ENCODE measurements around the gene TBK1.
"Not testable (repeated sequence)": the region's sequence is repeated elsewhere in the genome, so short reads cannot be mapped to it uniquely, and the experiment has no call there.

The TBK1 gene

DNA sequence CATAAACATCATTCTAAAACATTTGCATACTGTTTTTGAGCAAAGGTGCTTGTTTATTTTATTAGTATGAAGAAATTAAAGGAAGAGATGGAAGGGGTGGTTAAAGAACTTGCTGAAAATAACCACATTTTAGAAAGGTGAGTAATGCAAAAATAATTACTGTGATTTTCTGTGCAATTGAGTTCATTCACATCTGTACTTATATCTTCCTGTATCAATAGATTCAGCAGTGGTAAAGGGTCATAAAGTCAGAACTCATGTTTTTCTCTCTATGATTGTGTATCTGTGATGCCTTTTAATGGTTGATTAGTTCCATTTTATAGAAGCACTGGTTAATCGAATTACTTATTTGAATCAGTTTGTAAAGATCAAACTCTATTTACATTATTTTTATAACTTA lies 46.0 kb downstream of the TBK1 start:
- DNase-seq = no peak

DNA sequence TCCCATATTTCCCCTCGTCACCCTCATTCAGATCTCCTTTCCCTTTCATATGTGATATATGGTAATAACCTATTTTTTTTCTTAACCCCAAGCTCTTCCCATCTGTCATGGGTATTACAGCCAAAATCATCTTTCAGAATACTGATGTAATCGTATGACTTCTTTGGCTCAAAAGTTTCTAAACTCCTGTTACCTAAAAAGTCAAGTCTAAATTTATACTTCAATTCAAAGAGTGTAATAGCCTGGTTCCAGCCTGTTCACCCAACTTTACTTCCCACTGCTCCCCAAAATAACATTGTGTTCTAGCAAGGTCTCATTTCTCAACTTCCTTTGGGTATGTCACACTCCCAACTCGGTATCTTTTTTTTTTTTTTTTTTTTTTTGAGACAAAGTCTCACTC lies 48.5 kb downstream of the TBK1 start:
- DNase-seq = no peak

DNA sequence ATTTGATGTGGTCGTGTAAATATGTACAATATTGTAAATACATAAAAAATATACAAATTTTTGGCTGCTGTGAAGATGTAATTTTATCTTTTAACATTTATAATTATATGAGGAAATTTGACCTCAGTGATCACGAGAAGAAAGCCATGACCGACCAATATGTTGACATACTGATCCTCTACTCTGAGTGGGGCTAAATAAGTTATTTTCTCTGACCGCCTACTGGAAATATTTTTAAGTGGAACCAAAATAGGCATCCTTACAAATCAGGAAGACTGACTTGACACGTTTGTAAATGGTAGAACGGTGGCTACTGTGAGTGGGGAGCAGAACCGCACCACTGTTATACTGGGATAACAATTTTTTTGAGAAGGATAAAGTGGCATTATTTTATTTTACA lies 49.6 kb downstream of the TBK1 start:
- DNase-seq = no peak

DNA sequence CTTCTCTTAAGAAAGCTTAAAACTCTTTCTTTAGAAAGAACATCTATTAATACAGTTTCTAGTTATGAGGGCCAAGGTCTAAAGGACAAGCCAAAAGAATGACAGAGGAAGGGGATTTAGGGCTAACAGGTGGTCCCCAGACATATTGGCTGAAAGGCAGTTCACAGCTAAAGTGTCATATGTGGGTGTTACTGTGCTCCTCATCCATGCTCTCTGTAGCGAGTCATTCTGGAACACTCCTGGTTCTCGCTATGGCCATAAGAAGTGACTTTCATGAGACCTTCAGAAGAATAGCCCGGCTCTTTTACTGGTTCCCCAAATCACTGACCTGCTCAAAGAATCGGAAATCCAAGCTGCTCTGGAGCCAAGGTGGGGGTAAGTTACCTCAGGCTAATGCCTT lies 55.0 kb downstream of the TBK1 start:
- no peak for DNase-seq

DNA sequence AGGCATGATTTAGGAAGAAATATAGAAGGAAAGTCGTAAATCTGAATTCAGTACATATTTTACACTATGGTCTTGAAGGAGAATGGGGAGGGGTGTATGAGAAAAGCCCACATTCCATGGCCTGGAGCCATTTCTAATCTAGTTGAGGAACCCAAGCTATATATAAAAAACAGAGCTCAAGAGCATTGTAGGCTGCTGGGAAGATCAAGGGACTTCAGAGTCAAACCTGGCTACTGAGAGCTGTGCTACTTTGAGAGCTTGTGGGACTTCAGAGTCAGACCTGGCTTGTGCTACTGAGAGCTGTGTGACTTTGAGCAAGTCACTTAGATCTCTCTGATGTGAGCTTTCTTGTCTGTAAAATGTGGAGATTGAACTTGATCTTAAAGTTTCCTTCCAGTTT lies 58.7 kb downstream of the TBK1 start:
- no peak for DNase-seq

DNA sequence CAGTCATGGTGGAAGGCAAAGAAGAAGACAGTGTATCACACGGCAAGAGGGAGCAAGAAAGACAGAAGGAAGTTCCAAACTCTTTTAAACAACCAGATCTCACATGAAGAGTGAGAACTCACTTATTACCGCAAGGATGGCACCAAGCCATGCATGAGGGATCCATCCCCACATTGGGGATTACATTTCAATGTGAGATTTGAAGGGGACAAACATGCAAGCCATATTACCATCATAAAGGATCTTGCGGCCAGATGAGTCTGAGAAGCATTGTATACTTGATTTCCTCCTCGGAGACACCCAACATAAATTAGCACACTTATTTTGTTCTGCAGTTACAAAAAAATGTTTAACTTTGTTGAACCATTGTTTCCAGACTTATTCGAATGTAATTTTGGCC lies 66.5 kb downstream of the TBK1 start:
- no peak for DNase-seq

DNA sequence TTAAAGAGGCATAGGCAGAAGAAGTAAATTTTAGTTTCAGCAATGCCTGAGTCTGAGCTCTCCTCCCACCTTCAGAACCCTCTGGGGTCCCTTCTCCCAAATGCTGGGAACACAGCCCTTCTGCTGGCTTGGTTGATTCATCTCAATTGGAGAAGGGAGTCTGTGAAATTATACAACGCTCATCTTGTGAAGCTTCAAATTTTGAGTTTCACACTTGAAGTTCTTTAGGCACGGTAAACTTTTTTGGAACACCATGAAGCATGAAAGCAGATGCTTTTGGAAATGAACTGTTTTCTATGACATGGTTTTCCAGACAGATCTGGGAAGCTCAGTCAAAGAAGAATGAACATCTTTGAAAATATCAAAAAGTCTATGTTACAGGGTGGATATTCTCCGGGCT lies 69.9 kb downstream of the TBK1 start:
- no peak for DNase-seq

DNA sequence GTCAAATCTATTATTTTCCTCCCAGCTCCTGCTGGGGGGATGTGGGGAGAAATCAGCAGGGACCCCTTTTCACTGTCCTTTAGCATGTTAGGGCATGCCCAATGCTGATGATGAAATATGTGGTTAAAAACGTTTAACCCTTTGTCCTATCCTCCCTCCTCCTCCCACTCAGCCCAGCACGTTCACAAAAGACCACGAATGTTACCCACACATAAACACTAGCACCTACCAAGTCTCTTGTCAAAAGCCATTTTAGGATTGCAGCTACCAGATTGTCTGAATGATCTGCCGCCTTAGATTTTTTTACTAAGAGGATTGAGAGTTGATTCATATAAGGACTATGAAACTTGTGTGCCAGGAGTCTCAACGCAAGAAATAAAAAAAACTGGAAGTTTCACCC lies 70.4 kb downstream of the TBK1 start:
- DNase-seq = peak; percentile 26

DNA sequence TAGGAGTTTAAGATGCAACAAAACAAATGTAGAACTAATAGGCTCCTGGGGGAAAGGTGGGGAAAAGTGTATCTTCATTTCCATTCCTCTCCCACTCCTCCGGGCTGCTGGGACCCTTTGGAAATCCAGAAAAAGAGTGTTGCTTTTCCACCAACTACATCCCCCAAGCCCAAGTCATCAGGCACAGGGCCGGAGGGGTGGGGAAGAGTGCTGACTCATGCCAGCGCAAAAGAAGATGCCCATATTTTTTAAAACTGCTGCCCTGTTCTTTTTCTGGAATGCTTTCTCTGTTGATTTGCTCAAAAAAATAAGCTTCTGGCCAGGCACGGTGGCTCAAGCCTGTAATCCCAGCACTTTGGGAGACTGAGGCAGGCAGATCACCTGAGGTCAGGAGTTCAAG lies 70.9 kb downstream of the TBK1 start:
- no peak for DNase-seq

DNA sequence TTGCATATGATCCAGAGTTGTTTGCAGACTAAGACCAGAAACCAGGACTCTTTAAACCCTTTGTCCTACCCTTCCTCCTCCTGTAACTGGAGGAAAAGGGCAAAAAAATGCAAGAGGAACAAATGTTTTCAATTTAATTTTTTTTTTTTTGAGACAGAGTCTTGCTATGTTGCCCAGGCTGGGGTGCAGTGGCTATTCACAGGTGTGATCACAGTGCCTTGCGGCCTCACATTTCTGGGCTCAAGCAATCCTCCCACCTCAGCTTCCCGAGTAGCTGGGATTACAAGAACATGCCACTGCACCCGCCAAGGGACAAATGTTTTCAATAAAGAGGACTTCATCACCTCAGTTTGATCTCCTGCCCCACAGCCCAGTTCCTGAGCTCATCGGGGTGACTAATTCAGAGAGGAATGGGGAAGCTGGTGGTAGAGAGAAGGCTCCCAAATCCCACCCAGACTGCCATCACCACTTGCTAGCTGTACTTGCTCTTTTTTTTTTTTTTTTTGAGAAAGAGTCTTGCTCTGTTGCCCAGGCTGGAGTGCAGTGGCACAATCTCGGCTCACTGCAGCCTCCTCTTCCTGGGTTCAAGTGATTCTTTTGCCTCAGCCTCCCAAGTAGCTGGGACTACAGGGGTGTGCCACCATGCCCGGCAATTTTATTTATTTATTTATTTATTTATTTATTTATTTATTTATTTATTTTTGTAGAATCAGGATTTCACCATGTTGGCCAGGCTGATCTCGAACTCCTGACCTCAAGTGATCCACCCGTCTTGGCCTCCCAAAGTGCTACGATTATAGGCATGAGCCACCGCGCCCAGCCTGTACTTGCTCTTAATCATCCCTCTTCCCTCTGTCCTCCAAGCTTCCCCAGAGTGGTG lies 71.9 kb downstream of the TBK1 start:
- not testable (repeated sequence) for DNase-seq

DNA sequence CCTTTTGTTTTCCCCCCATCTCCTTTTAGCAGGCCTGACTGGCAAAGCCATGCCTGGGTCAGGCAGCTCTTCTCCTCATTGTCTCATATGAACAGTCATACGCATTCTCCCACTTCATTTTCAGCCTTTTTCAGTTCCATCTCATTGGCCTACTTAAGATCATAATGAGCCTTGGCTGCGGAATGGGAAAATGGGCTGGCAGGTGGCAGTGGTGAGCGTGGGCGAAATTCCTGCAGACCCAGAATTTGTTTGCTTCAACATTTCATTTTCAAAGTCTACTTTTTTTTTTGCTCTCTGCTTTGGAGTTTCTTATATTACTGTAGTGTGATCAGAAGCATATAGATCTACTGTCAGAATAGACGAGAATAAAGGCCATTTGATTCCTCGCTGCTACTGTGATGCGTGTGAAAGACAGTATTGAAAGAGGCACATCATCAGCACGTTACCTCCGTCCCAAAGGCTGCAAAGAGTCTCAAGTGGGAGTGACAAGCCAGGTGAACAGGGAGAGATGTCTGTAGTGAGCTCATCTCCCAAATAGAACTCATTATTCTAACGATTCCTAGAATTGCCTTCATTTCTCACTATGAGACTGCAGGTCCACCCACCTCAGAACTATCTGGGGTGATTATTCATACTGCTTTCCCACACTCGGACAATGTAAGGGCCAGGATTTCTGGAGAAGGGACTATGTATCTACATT lies 73.7 kb downstream of the TBK1 start:
- DNase-seq = no peak

DNA sequence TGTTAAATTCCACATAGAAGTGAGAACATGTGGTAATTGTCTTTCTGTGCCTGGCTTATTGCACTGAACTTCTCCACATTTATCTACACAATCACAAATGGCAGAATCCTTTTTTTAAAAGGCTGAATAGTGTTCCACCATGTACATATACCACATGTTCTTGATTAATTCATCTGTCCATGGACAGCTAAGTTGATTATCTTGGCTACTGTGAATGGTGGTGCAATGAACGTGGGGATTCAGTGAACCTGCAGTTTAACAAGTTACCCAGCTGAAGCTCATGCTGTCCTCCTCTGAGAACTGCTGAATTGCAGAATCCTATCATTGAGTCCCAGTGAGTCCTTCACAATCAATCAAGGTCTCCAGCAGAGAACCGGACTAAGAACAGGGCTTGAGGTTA lies 74.9 kb downstream of the TBK1 start:
- DNase-seq = no peak

DNA sequence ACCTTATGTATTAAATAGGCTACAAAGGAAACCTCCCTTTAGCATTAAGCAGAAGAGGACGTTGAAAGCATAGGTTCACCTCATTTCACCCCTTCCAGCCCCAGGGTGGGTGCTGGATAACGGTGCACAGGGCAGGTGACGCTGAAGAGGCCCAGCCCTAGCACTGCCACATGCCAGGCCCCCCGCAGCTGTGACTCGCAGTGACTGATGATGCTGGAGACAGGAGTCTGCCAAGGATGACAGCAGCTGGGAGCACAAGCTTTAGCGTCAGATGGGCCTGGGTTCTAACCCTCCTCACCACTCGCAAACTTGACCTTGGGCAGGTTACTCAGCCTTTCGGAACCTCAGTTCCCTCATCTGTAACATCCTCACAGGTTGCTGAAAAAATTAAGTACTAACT lies 76.7 kb downstream of the TBK1 start:
- DNase-seq = peak; percentile 6

DNA sequence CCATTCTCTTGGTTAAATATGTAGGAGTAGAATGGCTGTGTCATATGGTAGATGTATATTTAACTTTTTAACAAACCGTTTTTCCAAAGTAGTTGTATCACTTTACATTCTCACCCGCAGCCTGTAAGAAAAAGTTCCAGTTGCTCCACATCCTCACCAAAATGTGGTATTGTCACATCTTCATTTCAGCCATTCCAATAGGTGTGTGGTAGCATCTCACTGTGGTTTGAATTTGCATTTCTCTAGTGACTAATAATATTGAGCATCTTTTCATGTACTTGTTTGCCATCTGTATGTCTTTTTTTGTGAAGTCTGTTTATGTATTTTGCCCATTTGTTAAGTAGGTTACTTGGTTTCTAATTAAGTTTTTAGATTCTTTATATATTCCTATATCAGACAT lies 78.6 kb downstream of the TBK1 start:
- no peak for DNase-seq

DNA sequence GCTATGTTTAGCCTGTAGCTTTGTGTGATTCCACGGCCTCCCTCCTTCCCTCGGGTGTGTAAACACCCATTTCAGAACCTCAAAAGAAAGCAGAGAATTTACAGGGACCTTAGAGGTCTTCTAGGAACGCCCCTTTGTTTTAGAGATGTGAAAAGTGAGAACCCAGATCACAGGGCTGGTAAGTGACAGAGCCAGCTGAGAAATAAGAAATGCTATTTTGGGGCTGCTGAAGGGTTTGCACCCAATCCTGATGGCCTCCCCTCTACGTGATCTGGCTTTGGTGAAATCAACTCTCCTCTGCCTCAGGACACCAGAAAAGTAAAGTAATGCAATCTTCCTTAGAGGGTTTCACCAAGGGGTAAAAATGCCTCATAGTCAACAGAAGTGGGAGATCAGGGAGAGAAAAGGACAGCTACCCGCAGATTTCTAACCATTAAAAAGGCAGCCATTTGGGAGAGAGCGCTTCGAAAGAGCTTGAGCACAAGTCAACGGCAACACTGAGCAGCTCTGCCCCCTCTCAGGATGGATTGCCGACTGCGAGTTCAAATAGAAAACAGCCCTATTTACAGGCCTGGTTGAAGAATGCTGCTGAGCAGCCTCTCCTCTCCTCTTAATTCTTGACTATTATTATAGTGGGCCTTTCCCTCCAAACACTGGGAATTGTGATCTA lies 79.9 kb downstream of the TBK1 start:
- no peak for DNase-seq

DNA sequence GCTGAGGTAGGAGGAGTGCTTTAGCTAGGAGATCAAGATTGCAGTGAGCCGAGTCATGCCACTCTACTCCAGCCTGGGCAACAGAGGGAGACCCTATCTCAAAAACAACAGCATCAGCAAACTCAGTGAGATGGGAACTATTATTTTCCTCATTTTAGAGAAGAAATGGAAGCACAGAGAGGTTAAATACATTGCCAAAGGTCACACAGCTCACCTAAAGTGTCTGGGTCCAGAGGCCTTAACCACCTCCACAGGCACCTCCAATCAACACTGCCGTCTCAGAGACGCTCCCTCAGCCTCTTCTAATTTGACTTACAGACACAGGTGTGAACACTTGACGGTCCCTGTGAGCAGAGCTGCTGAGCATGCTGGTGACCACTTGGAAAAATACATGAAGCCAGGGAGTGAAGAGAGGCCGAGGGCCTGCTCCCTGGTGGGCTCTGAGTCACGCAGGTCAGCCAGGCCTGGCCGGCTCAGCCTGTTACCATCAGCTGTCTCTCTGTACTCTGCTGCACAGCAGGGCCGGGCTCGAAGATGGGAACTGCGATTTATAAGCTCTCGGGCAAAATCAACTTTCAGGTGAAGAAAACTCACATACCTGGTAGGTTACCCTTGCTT lies 80.9 kb downstream of the TBK1 start:
- no peak for DNase-seq

DNA sequence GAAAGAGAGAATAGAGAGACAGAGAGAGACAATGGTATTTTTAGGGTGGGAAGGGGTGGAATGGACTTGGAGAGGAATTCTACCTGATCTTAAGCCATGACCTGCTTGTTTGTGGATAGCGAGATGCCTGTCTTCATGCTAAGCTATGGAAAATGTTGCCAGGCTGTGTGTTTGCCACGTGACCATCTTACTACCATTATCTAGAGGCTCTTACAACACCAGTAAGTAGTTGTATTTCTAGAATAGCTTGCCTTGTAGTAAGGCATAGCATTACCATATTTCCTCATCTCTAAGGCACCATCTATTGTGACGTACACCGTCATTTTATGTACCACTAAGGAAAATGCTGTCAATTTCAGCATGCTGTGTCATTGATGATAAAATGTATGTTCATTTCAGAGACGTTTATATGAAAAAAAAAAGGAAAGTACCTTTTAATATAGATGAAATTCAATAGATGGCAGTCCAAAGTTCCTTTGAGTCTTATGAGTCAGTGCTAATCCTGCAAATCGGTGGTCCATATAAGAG lies 82.8 kb downstream of the TBK1 start:
- no peak for DNase-seq

DNA sequence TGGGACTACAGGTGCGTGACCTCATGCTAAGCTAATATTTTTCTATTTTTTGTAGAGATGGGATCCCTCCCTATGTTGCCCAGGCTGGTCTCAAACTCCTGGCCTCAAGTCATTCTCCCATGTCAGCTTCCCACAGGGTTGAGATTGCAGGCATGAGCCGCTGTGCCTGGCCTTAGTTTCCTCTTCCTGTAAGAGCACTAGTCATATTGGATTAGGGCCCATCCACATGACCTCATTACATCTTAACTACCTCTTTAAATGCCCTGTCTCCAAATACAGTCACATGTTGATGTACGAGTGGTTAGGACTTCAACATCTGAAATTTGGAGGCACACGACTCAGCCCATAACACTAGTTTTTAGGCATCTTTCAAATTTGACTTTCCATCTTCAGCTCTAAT lies 86.2 kb downstream of the TBK1 start:
- no peak for DNase-seq

DNA sequence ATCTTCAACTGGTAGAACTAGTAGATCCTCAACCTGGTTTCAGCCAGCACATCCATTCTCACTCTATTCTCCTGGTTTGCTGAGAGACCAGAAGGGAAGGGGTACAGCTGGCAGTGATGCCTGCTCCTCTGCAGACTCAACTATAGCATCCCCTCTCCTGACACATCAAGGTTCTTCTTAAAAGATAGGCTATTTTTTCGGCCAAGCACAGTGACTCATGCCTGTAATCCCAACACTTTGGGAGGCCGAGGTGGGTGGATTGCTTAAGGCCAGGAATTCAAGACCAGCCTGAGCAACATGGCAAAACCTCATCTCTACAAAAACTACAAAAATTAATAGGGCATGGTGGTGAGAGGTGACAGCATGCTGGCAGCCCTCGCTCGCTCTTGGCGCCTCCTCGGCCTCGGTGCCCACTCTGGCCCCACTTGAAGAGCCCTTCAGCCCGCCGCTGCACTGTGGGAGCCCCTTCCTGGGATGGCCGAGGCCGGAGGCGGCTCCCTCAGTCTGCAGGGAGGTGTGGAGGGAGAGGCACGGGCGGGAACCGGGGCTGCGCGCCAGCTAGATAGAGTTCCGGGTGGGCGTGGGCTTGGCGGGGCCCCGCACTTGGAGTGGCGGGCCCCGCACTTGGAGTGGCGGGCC lies 90.6 kb downstream of the TBK1 start:
- DNase-seq = not testable (repeated sequence)

DNA sequence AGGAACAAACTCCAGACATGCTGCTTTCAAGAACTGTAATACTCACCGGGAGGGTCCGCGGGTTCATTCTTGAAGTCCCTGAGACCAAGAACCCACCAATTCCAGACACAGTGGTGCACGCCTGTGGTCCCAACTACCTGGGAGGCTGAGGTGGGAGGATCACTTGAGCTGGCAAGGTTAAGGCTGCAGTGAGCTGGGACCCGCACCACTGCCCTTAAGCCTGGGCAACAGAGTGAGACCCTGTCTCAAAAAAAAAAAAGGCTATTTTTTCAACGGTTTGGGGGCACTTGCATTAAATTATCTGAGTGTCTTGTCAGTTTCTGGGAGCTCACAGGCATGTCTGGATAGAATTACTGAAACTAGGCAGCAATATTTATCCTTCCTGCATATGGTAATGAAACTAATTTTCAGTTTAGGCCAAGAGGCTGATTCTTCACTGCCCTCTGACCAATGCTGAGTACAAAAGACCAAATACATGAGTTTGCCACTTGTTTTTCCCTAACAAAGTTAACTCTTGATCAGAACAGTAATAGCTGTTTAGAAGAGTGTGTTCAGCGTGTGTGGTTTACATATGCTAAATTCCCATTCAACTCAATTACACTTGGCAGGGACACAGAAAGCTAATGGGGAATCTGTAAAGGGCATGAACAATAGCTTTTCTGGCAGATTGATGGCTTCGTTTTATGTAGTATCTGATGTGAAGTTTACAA lies 92.6 kb downstream of the TBK1 start:
- DNase-seq = no peak

DNA sequence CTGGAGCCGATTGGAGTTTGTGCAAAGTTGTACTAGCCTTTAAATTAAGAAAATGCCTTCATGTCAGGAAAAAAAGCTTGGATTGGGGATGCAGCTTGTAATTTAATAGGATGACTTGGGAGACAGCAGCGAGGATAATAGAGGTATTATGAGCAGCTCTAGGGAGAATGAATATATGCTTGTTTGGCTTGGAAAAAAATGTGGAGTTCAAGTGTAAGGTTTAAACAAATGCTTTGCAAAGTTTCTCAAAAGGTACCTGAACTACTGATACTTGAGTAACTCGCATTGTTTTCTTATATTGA lies 93.1 kb downstream of the TBK1 start:
- DNase-seq = no peak

DNA sequence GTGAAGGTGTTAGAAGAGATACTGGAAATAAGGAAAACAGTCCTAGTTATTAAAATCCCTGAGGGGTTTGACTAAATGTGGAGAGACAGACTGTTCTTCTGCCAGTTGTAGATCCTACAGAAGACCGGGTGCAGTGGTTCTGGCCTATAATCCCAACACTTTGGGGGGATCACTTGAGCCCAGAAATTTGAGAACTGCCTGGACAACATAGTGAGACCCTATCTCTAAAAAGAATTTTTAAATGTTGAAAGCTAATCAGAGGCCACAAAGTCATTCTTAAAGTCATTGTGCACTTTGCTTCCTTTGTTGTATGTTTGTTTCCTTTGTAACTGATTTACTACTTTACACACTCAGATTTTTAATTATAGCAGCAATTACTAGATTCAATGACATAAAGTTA lies 97.2 kb downstream of the TBK1 start:
- DNase-seq = no peak

All from NCI-H1417 treated with DMSO at 0.1 percent for 48 hours (cell line).